K562 (cell line): ENCODE results near the gene TIMP4. TPM values are rescaled to one million over a fixed set of nuclear protein-coding genes. Genes with fewer than 3 reads are reported as not detected.

ENCODE experiments used
- ATAC-seq: fragments of 200-7000 bp; cut with Tn5 transposase; 3 replicates; pipeline ENCODE4 v1.9.1; 2020; ENCODE audit warnings: moderate library complexity
- Bru-seq: library from RNA; stranded (reverse); fragments of 400-500 nt; gene quantifications from one replicate; lab custom pipeline; 2021; lab: Mats Ljungman, UMichigan
- BruChase-seq, 2 experiments: library from RNA; stranded (reverse); fragments of 400-500 nt; gene quantifications; one replicate each; lab custom pipeline; 2021; lab: Mats Ljungman, UMichigan
- BruUV-seq: library from RNA; stranded (reverse); fragments of 400-500 nt; replicated peaks from 2 replicates; lab custom pipeline; 2021; lab: Mats Ljungman, UMichigan
- CTCF ChIA-PET: fragments of 300-600 bp; formaldehyde crosslinking; extraction: SDS; loops from one replicate; lab custom pipeline; 2021; ENCODE audit warnings: low intra/inter-chr PET ratio; lab: Yijun Ruan, JAX
- POLR2A ChIA-PET: fragments of 300-600, 350-650 bp; sonication (Branson Sonifier 250); formaldehyde crosslinking; extraction: SDS; loops from one replicate; lab custom pipeline; 2021; ENCODE audit warnings: antibody characterized with exemption, inconsistent platforms; lab: Yijun Ruan, JAX
- DNase-seq, 4 experiments: peaks; one replicate each; pipeline versions ENCODE4 v3.0.0 to v3.0.0-alpha.2; 2011 to 2018; ENCODE audit warnings: low spot score in 3 of 4, mixed read lengths in 3 of 4; ENCODE audit errors: extremely low read depth in 1 of 4
- FAIRE-seq: peaks from 2 replicates; lab custom pipeline; 2011; peaks lifted over from hg19 to GRCh38; lab: Jason Lieb, UNC
- H2AFZ ChIP-seq: 2 replicates; pipeline ENCODE4 v1.6.0; 2011; ENCODE audit warnings: low read depth, low read length, control low read depth, inconsistent platforms
- H3K27ac ChIP-seq: fragments of 200-600 bp; 3 replicates; pipeline ENCODE4 v1.8.0; 2011; ENCODE audit warnings: low read depth, mild to moderate bottlenecking, control low read depth, inconsistent platforms, low read length, moderate library complexity, mixed read lengths; ENCODE audit errors: extremely low read depth
- H3K27me3 ChIP-seq, 2 experiments: fragments of 300-600 bp in 1 of 2; 2 replicates in 1 of 2; 3 replicates in 1 of 2; pipeline versions ENCODE4 v1.6.0 to v1.8.0; 2011; ENCODE audit warnings: inconsistent platforms in 2 of 2, low read length in 2 of 2, mild to moderate bottlenecking in 1 of 2, mixed read lengths in 1 of 2, moderate library complexity in 1 of 2; ENCODE audit not compliant: control insufficient read depth in 2 of 2, insufficient read depth in 2 of 2
- H3K36me3 ChIP-seq: fragments of 300-600 bp; 3 replicates; pipeline ENCODE4 v1.8.0; 2011; ENCODE audit warnings: mild to moderate bottlenecking, low read length, inconsistent platforms; ENCODE audit not compliant: control insufficient read depth, insufficient read depth
- H3K4me1 ChIP-seq, 2 experiments: fragments of 200-600 bp in 1 of 2; replicated peaks in 1 of 2; 2 replicates in 1 of 2; 3 replicates in 1 of 2; pipeline versions ENCODE4 v1.5.1 to v1.8.0; 2011; ENCODE audit warnings: inconsistent platforms in 2 of 2, low read length in 2 of 2, mild to moderate bottlenecking in 1 of 2, mixed read lengths in 1 of 2, moderate library complexity in 1 of 2; ENCODE audit not compliant: control insufficient read depth in 2 of 2, insufficient read depth in 2 of 2
- H3K4me2 ChIP-seq: 2 replicates; pipeline ENCODE4 v1.6.1; 2011; ENCODE audit warnings: low read length, control low read depth, inconsistent platforms, mixed read lengths; ENCODE audit not compliant: insufficient read depth
- H3K4me3 ChIP-seq: fragments of 200-600 bp; sonication (generic), shearing (Covaris generic); 2 replicates; pipeline ENCODE4 v1.5.1; 2016; ENCODE audit warnings: control low read depth, inconsistent platforms
- H3K79me2 ChIP-seq: fragments of 200-600 bp; 3 replicates; pipeline ENCODE4 v1.8.0; 2011; ENCODE audit warnings: low read length, inconsistent platforms; ENCODE audit not compliant: control insufficient read depth, insufficient read depth
- H3K9ac ChIP-seq, 2 experiments: 2 replicates each; pipeline versions ENCODE4 v1.6.0 to v1.6.1; 2011; ENCODE audit warnings: low read depth in 2 of 2, low read length in 2 of 2, control low read depth in 1 of 2, inconsistent platforms in 1 of 2, mild to moderate bottlenecking in 1 of 2, mixed read lengths in 1 of 2; ENCODE audit not compliant: insufficient read depth in 1 of 2
- H3K9me1 ChIP-seq: one replicate; pipeline ENCODE4 v1.6.0; 2011; ENCODE audit warnings: inconsistent platforms, mild to moderate bottlenecking, low read length, moderate library complexity; ENCODE audit not compliant: control insufficient read depth, insufficient read depth
- H3K9me3 ChIP-seq: replicated peaks from 2 replicates; pipeline ENCODE4 v1.5.1; 2011; ENCODE audit warnings: low read depth, low read length, inconsistent platforms; ENCODE audit not compliant: control insufficient read depth, insufficient read depth
- H4K20me1 ChIP-seq: replicated peaks from 2 replicates; pipeline ENCODE4 v1.6.1; 2011; ENCODE audit warnings: low read length, inconsistent platforms, mixed read lengths; ENCODE audit not compliant: control insufficient read depth, insufficient read depth
- KAT7 ChIP-seq: sonication (generic); formaldehyde crosslinking; IDR thresholded peaks from 2 replicates; pipeline ENCODE4 v1.8.0; 2022; ENCODE audit warnings: missing genetic modification reagents, mild to moderate bottlenecking, borderline replicate concordance
- MAZ ChIP-seq, 2 experiments: fragments of 450-650 bp in 1 of 2; sonication (generic) in 1 of 2; formaldehyde crosslinking; IDR thresholded peaks in 1 of 2; conservative IDR thresholded peaks in 1 of 2; 2 replicates each; pipeline versions ENCODE4 v1.4.0 to v1.5.0; 2020; ENCODE audit warnings: mild to moderate bottlenecking in 1 of 2, missing genetic modification reagents in 1 of 2
- SRSF3 ChIP-seq: fragments of 200-400 bp; formaldehyde crosslinking; IDR thresholded peaks from 2 replicates; pipeline ENCODE4 v1.6.1; 2016; ENCODE audit warnings: mild to moderate bottlenecking, low read length, moderate library complexity; ENCODE audit not compliant: insufficient read depth
- XRCC4 ChIP-seq: IDR thresholded peaks from one replicate; pipeline ENCODE4 v1.6.1; 2011; ENCODE audit not compliant: insufficient read depth, insufficient read length; ENCODE audit errors: extremely low read depth
- ZFPM2 ChIP-seq: fragments of 250-450 bp; sonication (Bioruptor Pico); IDR thresholded peaks from 2 replicates; pipeline ENCODE4 v1.5.1; 2022; ENCODE audit warnings: mild to moderate bottlenecking
- ZNF253 ChIP-seq: fragments of 250-450 bp; sonication (Bioruptor Pico); conservative IDR thresholded peaks from 2 replicates; pipeline ENCODE4 v1.6.1; 2021; ENCODE audit warnings: mild to moderate bottlenecking
- ZNF311 ChIP-seq: fragments of 250-450 bp; sonication (Bioruptor Pico); IDR thresholded peaks from 2 replicates; pipeline ENCODE4 v1.4.0; 2020; ENCODE audit warnings: mild to moderate bottlenecking, moderate library complexity
- WGBS: fragments of 100-300 bp; shearing (Covaris generic); methylation state at CpG from one replicate; pipeline ENCODE4 v1.1.6; 2016; ENCODE audit warnings: low coverage, mixed read lengths; ENCODE audit not compliant: insufficient coverage; ENCODE audit errors: missing lambda C conversion rate; 5-methylcytosine and 5-hydroxymethylcytosine counted together
- in situ Hi-C: fragments of 300-500 bp; cut with MboI; formaldehyde crosslinking; loops from 4 replicates; pipeline ENCODE4 v1.15.0; 2018; ENCODE audit warnings: inconsistent platforms, mixed read lengths
- intact Hi-C: fragments of 100-400 bp; cut with micrococcal nuclease; formaldehyde crosslinking; loops from 2 replicates; pipeline ENCODE4 v1.14.2; 2022
- long read RNA-seq, 3 experiments: library from polyadenylated mRNA in 2 of 3; library from RNA in 1 of 3; unstranded in 2 of 3; stranded (forward) in 1 of 3; transcript quantifications; one replicate each; pipeline ENCODE4 v2.0.0, GENCODE V29; 2019 to 2022
- polyA minus RNA-seq, 3 experiments: library from RNA; depleted of rRNA, polyadenylated mRNA; stranded (reverse); fragments of >200 nt; gene quantifications; 2 replicates each; pipeline ENCODE4 v1.2.3, GENCODE V29; 2011
- polyA plus RNA-seq, 8 experiments: library from polyadenylated mRNA; depleted of rRNA in 4 of 8; stranded (reverse) in 5 of 8; unstranded in 3 of 8; fragments of >200 nt; fragmentation: Nextera tagmentation in 2 of 8; fragmentation: Illumina TruSeq in 1 of 8; extraction: Ambion mirVana in 2 of 8; extraction: Trizol in 1 of 8; gene quantifications; 2 replicates each; pipeline versions ENCODE4 v1.2.1 to v1.2.3, GENCODE V29; 2011 to 2014; ENCODE audit warnings: inconsistent platforms in 1 of 8, missing spikeins in 1 of 8
- total RNA-seq, 7 experiments: library from RNA; depleted of rRNA in 6 of 7; stranded (reverse); fragments of >200 nt in 6 of 7; fragmentation: Illumina TruSeq in 2 of 7; extraction: Trizol in 2 of 7; gene quantifications; 2 replicates each; pipeline versions ENCODE4 v1.2.1 to v1.2.3, GENCODE V29; 2011 to 2021; ENCODE audit warnings: low replicate concordance in 1 of 7
- TF ChIP-seq, protein P1 (sequence below): IDR thresholded peaks from 2 replicates; pipeline ENCODE4 v1.6.1; 2016; ENCODE audit warnings: missing genetic modification characterization, missing compliant biosample characterization
- TF ChIP-seq, protein P2 (sequence below): sonication (generic); formaldehyde crosslinking; IDR thresholded peaks from 2 replicates; pipeline ENCODE4 v1.8.0; 2022; ENCODE audit warnings: mild to moderate bottlenecking, missing genetic modification reagents

Gene TIMP4
- not detected in 2 replicates for total RNA-seq (2011; cell fraction: chromatin; rRNA removed; ENCODE audit: low replicate concordance)
- total RNA-seq (2011; cell fraction: nucleolus; rRNA removed): not detected in 2 replicates
- total RNA-seq (2011; cell fraction: nucleoplasm; rRNA removed): not detected in 2 replicates
- not detected in 2 replicates for total RNA-seq (2014; rRNA removed)
- 0.07 and 0.10 TPM in 2 replicates for total RNA-seq (2014; rRNA removed; fragmentation: Illumina TruSeq; extraction: Trizol)
- total RNA-seq (2015; rRNA removed; fragmentation: Illumina TruSeq; extraction: Trizol): not detected in 2 replicates
- not detected in 2 replicates for total RNA-seq (2021)
- polyA plus RNA-seq (2011; rRNA removed): not detected in 2 replicates
- 0.03 TPM in 1 of 2 replicates, not detected in the other for polyA plus RNA-seq (2011; cell fraction: cytosol; rRNA removed)
- not detected in 2 replicates for polyA plus RNA-seq (2011; cell fraction: nucleus; rRNA removed)
- polyA plus RNA-seq (2012): 0.09 and 0.47 TPM in 2 replicates
- 0.08 TPM in 1 of 2 replicates, not detected in the other for polyA plus RNA-seq (2014; fragmentation: Illumina TruSeq; extraction: Trizol)
- under 1 TPM in 1 of 2 experiments, not detected in 1; 0.03 TPM for polyA plus RNA-seq (2014; fragmentation: Nextera tagmentation; extraction: Ambion mirVana)
- polyA plus RNA-seq (2014; rRNA removed): not detected in 2 replicates
- not detected in 2 replicates for polyA minus RNA-seq (2011; rRNA and poly(A)+ RNA removed)
- polyA minus RNA-seq (2011; cell fraction: cytosol; rRNA and poly(A)+ RNA removed): not detected in 2 replicates
- not detected in 2 replicates for polyA minus RNA-seq (2011; cell fraction: nucleus; rRNA and poly(A)+ RNA removed)
- percentile 14 among the genes with signal in this experiment for Bru-seq, nascent RNA
- not detected for BruChase-seq, experiment 1, labeled RNA remaining after a 2-hour chase
- not detected for BruChase-seq, experiment 2, labeled RNA remaining after a 6-hour chase
- long read RNA-seq, experiment 1: 0 reads
- long read RNA-seq, experiment 2: 0 reads
- long read RNA-seq, experiment 3: 0 reads

DNA sequence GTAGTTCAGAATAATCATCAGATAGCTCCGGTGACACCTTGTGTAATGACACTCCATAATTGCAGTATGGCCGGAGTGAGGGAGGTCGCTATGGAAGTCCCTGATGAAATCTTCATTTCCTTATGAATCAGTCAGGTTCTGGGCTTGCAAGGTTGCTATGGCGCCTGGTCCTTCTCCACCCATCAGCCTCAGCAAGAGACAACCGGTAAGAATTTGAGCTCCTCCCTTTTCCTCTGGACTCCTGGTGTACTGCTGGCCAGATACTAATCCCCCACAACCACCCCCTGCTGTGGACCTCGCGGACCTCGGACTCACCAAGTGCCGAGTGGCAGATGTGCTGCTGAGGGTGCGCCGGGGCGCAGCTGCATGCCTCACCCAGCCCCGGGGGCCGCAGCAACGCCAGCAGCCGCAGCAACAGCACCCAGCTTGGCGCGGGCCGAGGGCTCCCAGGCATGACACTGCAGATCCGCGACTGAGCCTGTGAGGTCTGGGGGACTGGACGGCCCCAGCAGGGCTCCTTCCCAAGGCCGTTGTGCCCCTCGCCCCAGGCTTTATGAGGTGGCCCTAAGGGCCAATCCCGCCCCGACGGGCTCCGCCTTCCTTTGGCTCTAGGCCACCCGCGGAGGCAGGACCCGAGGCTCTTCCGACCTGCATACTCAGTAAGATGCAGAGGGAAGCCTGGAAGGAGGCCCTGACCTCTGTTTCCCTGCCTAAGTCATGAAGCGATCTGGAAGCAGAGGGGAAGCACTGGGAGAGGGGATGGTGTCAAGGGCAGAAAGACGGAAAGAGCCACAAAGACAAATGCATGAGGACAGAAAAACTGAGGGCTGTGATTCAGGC lies at the start of gene TIMP4:
TSS of gene TIMP4 (minus strand) at position 526 of the 840 bp plus-strand sequence. CDS start at position 454, 72 bp downstream.
- 3% methylated on average over 34 of the region's 34 CpGs for WGBS
- H3K9me1 ChIP-seq: no peaks in the 10 kb centered on the region
- H3K4me2 ChIP-seq: peak within 1 kb of the TSS; percentile 22; the same call in 1 of the 2 replicates
- H3K9me3 ChIP-seq: no peaks in the 10 kb centered on the region
- CTCF ChIA-PET: no interaction called here
- intact Hi-C loops (no loop called here), in situ Hi-C loops (no loop called here)
- no peaks in the 10 kb centered on the region for H3K36me3 ChIP-seq
- H4K20me1 ChIP-seq: 0 out of 2 replicates have a peak, but pooled peaks cover 3% of the 10 kb centered on the region
- peak; percentile 63 for ATAC-seq
- H3K9ac ChIP-seq: no peak within 1 kb of the TSS
- peaks cover 25 to 38% of the 10 kb centered on the region in 2 experiments; a peak in 4 of 5 replicates for H3K27me3 ChIP-seq
- no peak within 1 kb of the TSS for H3K4me3 ChIP-seq
- H2AFZ ChIP-seq: no peak within 1 kb of the TSS
- no peak within 1 kb of the TSS for H3K27ac ChIP-seq
- DNase-seq: no peak
- POLR2A ChIA-PET: interaction anchor here (0.6 kb wide), 1 partner anchor 105 kb away, joined by 3 read pairs; no protein-coding TSS in a partner anchor
- no peaks in the 10 kb centered on the region for H3K79me2 ChIP-seq
- BruUV-seq: no TSS peak
- H3K4me1 ChIP-seq: peaks cover 4 to 6% of the 10 kb centered on the region in 2 experiments; a peak in 2 of 5 replicates
- no peak for FAIRE-seq
- TF ChIP-seq SRSF3 (no peak), XRCC4 (no peak), MAZ (CRISPR knock-in tag; conservative IDR thresholded peaks at IDR 0.05 in 1 of 2, IDR thresholded peaks at IDR 0.05 in 1 of 2) (peak in 1 of 2 experiments; percentile 43; a peak in 2 of 4 replicates), ZFPM2 (0 out of 2 replicates have a peak, but pooled peaks have one; percentile 55), ZNF253 (no peak), KAT7 (peak; percentile 75; the same call in 1 of the 2 replicates), ZNF311 (CRISPR knock-in tag) (no peak)
- TF ChIP-seq, protein P1, sequence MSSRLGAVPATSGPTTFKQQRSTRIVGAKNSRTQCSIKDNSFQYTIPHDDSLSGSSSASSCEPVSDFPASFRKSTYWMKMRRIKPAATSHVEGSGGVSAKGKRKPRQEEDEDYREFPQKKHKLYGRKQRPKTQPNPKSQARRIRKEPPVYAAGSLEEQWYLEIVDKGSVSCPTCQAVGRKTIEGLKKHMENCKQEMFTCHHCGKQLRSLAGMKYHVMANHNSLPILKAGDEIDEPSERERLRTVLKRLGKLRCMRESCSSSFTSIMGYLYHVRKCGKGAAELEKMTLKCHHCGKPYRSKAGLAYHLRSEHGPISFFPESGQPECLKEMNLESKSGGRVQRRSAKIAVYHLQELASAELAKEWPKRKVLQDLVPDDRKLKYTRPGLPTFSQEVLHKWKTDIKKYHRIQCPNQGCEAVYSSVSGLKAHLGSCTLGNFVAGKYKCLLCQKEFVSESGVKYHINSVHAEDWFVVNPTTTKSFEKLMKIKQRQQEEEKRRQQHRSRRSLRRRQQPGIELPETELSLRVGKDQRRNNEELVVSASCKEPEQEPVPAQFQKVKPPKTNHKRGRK: no peak
- TF ChIP-seq, protein P2, sequence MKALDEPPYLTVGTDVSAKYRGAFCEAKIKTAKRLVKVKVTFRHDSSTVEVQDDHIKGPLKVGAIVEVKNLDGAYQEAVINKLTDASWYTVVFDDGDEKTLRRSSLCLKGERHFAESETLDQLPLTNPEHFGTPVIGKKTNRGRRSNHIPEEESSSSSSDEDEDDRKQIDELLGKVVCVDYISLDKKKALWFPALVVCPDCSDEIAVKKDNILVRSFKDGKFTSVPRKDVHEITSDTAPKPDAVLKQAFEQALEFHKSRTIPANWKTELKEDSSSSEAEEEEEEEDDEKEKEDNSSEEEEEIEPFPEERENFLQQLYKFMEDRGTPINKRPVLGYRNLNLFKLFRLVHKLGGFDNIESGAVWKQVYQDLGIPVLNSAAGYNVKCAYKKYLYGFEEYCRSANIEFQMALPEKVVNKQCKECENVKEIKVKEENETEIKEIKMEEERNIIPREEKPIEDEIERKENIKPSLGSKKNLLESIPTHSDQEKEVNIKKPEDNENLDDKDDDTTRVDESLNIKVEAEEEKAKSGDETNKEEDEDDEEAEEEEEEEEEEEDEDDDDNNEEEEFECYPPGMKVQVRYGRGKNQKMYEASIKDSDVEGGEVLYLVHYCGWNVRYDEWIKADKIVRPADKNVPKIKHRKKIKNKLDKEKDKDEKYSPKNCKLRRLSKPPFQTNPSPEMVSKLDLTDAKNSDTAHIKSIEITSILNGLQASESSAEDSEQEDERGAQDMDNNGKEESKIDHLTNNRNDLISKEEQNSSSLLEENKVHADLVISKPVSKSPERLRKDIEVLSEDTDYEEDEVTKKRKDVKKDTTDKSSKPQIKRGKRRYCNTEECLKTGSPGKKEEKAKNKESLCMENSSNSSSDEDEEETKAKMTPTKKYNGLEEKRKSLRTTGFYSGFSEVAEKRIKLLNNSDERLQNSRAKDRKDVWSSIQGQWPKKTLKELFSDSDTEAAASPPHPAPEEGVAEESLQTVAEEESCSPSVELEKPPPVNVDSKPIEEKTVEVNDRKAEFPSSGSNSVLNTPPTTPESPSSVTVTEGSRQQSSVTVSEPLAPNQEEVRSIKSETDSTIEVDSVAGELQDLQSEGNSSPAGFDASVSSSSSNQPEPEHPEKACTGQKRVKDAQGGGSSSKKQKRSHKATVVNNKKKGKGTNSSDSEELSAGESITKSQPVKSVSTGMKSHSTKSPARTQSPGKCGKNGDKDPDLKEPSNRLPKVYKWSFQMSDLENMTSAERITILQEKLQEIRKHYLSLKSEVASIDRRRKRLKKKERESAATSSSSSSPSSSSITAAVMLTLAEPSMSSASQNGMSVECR: peak; percentile 54; the same call in 1 of the 2 replicates
